Body of pancreas (tissue), 4 donors: ENCODE results near the gene PHF21A.

ENCODE experiments used
- POLR2A ChIP-seq, 3 donors: fragments of 450-650 bp; IDR thresholded peaks; one replicate each; pipeline ENCODE4 v1.6.1; 2016; ENCODE audit warnings: antibody characterized with exemption in 3 of 3, mild to moderate bottlenecking in 2 of 3
- TF ChIP-seq, protein P1 (sequence below), 7 experiments: fragments of 450-650 bp in 4 of 7; fragments of 200-600 bp in 3 of 7; sonication (generic) in 3 of 7; IDR thresholded peaks; one replicate each; pipeline ENCODE4 v1.5.1; 2016 to 2019; ENCODE audit warnings: antibody characterized with exemption in 7 of 7

- TF ChIP-seq POLR2A (IDR thresholded peaks at IDR 0.05), result no peak
- TF ChIP-seq, protein P1, sequence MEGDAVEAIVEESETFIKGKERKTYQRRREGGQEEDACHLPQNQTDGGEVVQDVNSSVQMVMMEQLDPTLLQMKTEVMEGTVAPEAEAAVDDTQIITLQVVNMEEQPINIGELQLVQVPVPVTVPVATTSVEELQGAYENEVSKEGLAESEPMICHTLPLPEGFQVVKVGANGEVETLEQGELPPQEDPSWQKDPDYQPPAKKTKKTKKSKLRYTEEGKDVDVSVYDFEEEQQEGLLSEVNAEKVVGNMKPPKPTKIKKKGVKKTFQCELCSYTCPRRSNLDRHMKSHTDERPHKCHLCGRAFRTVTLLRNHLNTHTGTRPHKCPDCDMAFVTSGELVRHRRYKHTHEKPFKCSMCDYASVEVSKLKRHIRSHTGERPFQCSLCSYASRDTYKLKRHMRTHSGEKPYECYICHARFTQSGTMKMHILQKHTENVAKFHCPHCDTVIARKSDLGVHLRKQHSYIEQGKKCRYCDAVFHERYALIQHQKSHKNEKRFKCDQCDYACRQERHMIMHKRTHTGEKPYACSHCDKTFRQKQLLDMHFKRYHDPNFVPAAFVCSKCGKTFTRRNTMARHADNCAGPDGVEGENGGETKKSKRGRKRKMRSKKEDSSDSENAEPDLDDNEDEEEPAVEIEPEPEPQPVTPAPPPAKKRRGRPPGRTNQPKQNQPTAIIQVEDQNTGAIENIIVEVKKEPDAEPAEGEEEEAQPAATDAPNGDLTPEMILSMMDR (IDR thresholded peaks at IDR 0.05), result peak; percentile 77 to 91 (median 86)
These were observed 156.3 kb downstream of the PHF21A start for GRCh38 chr11:45964911-45965389.
